Stimulated activated CD8-positive, alpha-beta memory T cell treated with anti-CD3 and anti-CD28 coated beads, Interleukin-4, amount 100 ng/mL, for 48 hours (primary cell): Measurements from ENCODE around the gene ARHGEF37.

ENCODE experiments used
- DNase-seq: peaks from one replicate; pipeline ENCODE4 v3.0.0-alpha.2; 2020

The ARHGEF37 gene

GRCh38 chr5:149677731-149678130, 96.4 kb downstream of the ARHGEF37 start:
- no peak for DNase-seq

DNA sequence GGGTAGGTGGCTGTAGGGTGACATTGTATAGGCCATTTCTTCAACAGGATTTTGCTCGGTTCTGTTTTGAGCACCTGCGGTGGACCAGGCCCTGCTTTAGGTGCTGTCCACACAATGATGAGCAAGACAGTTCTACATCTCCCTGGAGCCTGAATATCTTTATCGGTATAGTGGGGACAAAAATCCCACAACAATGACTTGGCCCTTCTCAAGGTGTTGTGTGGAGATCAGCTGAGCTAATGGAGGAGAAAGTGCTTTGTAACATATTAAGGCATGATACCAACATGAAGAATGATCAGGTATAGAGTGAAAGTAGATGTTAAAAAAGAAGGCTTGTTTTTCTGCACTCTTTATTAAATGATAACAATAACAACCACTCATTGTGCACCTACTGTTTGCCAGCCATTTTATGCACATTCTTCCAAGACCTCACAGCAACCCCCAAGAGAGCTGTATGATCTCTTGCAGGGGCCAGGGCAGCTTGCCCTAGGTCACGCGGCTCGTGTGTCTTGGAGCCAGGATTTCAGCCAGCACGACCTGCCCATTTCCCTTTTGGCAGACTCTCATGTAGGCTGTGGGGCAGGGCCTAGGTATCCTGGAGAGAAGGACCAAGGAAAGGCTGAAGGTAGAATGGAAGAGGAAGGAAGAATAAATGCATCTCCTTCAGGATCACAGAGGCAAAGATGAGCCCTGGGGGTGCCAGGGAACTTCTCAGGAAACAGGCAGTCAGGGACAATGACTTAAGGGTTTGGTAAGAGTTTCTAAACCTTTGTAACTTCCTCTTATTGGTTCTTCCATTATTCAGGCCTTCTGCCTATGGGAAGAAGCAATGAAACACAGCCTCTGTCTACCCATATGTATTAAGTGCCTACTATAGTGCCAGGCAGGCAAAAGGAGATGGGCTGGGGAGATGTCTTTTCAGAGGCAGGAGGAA, 98.8 kb downstream of the ARHGEF37 start:
- DNase-seq: no peak

DNA sequence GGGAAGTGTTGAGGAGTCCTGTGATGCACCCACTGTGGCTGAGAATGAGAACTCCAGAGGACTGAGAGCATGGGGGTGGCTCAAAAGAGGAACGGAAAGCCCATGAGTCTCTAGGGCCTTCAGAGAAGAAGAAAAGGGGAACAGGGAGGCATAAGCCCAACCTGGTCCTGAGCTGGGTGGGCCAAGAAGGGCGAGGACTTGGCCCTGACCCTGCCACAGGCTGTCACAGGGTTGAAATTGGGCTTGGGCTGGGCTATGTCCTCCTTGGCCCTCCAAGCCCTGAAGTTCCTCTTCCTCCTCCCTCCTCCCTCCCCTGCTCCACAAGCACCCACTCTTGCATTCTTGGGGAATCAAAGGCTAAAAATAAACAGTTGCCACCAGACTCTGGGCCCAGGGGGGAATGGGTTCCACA, 99.5 kb downstream of the ARHGEF37 start:
- DNase-seq: no peak

- DNase-seq: no peak
These were observed 100.0 kb downstream of the ARHGEF37 start for GRCh38 chr5:149681252-149681651.

DNA sequence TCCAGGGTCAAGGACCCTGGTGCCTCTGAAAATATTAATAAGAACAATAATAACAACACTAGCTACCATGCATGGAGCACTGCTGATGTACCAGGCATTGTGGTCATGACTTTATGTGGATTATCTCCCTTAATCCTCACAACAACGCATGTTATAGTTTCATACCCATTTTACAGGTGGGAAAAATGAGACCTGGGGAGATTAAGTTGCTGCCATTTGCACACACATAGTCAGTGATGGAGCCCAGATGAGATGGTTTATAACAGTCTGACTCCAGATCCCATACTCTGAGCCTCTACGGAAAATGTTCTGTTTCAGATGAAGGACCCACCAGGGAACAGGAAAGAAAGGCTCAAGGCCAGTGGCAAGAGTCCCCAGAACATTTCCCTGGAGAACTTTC, 100.6 kb downstream of the ARHGEF37 start:
- DNase-seq: no peak

GRCh38 chr5:149682532-149683075, 101.3 kb downstream of the ARHGEF37 start:
- no peak for DNase-seq

DNA sequence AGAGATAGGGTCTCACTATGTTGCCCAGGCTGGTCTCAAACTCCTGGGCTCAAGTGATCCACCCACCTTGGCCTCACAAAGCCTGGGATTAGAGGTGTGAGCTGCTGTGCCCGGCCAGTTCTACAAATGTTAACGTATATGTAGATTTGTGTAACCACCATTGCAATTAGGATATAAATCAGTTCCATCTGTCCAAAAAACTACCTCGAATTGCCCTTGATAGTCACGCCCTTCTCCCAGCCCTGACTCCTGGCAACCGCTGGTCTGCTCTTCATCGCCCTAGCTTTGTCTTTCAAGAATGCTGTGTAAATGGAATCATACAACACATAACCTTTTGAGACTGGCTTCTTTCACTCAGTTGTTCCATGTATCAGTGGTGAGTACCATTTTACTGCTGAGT, 102.7 kb downstream of the ARHGEF37 start:
- no peak for DNase-seq

GRCh38 chr5:149684371-149684770, 103.1 kb downstream of the ARHGEF37 start:
- no peak for DNase-seq
